K562 (cell line): ENCODE results near the gene TBX1. TPM values are rescaled to one million over a fixed set of nuclear protein-coding genes. Genes with fewer than 3 reads are reported as not detected.

ENCODE experiments used
- CHCHD3 ChIP-seq: fragments of 250-450 bp; sonication (Bioruptor Pico); IDR thresholded peaks from 2 replicates; pipeline ENCODE4 v2.1.2; 2022; ENCODE audit warnings: mild to moderate bottlenecking
- CSDE1 ChIP-seq, 2 experiments: fragments of 450-650 bp; IDR thresholded peaks; 2 replicates each; pipeline ENCODE4 v1.6.1; 2016; ENCODE audit warnings: mild to moderate bottlenecking in 1 of 2
- ELF1 ChIP-seq: fragments of 200-800 bp; sonication (Bioruptor generic); IDR thresholded peaks from 2 replicates; pipeline ENCODE4 v1.6.1; 2016; ENCODE audit warnings: missing genetic modification characterization, missing compliant biosample characterization
- FOXA1 ChIP-seq: fragments of 450-650 bp; IDR thresholded peaks from 2 replicates; pipeline ENCODE4 v1.6.1; 2016; ENCODE audit warnings: mild to moderate bottlenecking, borderline replicate concordance
- FOXJ3 ChIP-seq: sonication (generic); formaldehyde crosslinking; IDR thresholded peaks from 2 replicates; pipeline ENCODE4 v1.4.0; 2020; ENCODE audit warnings: mild to moderate bottlenecking, missing genetic modification reagents
- HMGN3 ChIP-seq: IDR thresholded peaks from 2 replicates; pipeline ENCODE4 v1.6.1; 2011; ENCODE audit warnings: borderline replicate concordance, low read depth, mild to moderate bottlenecking, mixed read lengths, low read length; ENCODE audit not compliant: insufficient read length; ENCODE audit errors: extremely low read depth
- IFI16 ChIP-seq: fragments of 250-450 bp; sonication (Bioruptor Pico); IDR thresholded peaks from 2 replicates; pipeline ENCODE4 v2.1.2; 2022; ENCODE audit warnings: mild to moderate bottlenecking, inconsistent platforms
- KDM4B ChIP-seq, 2 experiments: fragments of 450-650 bp in 1 of 2; sonication (generic) in 1 of 2; IDR thresholded peaks; 2 replicates each; pipeline ENCODE4 v1.6.1; 2016 to 2017; ENCODE audit warnings: borderline replicate concordance in 2 of 2, antibody characterized with exemption in 1 of 2, low read depth in 1 of 2, mild to moderate bottlenecking in 1 of 2
- MAZ ChIP-seq, 2 experiments: fragments of 450-650 bp in 1 of 2; sonication (generic) in 1 of 2; formaldehyde crosslinking; IDR thresholded peaks in 1 of 2; conservative IDR thresholded peaks in 1 of 2; 2 replicates each; pipeline versions ENCODE4 v1.4.0 to v1.5.0; 2020; ENCODE audit warnings: mild to moderate bottlenecking in 1 of 2, missing genetic modification reagents in 1 of 2
- NCOR1 ChIP-seq: fragments of 450-650 bp; IDR thresholded peaks from 2 replicates; pipeline ENCODE4 v1.6.1; 2016; ENCODE audit warnings: mild to moderate bottlenecking, moderate library complexity
- NUFIP1 ChIP-seq: fragments of 450-650 bp; IDR thresholded peaks from 2 replicates; pipeline ENCODE4 v1.6.1; 2018; ENCODE audit not compliant: partially characterized antibody
- POU5F1 ChIP-seq: fragments of 150-350 bp; IDR thresholded peaks from 2 replicates; pipeline ENCODE4 v1.6.1; 2014; ENCODE audit warnings: borderline replicate concordance, low read length, low read depth, mild to moderate bottlenecking; ENCODE audit not compliant: partially characterized antibody
- RAD21 ChIP-seq, 2 experiments: fragments of 250-450 bp in 1 of 2; fragments of 450-650 bp in 1 of 2; sonication (Bioruptor Pico) in 1 of 2; formaldehyde crosslinking in 1 of 2; IDR thresholded peaks in 1 of 2; conservative IDR thresholded peaks in 1 of 2; 2 replicates each; pipeline versions ENCODE4 v1.4.0 to v1.8.0; 2020 to 2022; ENCODE audit warnings: mild to moderate bottlenecking in 2 of 2, moderate library complexity in 1 of 2
- STAG1 ChIP-seq: sonication (generic); formaldehyde crosslinking; IDR thresholded peaks from 2 replicates; pipeline ENCODE4 v1.5.0; 2020; ENCODE audit warnings: missing genetic modification reagents, borderline replicate concordance
- TBP ChIP-seq: optimal IDR thresholded peaks from 2 replicates; pipeline ENCODE3; 2011; ENCODE audit warnings: low read depth, low read length, improper control_type of control experiment
- TEAD2 ChIP-seq: fragments of 450-650 bp; IDR thresholded peaks from 2 replicates; pipeline ENCODE4 v1.6.1; 2016; ENCODE audit warnings: missing genetic modification characterization, control low read depth, missing compliant biosample characterization
- TRIM28 ChIP-seq: fragments of 450-650 bp; IDR thresholded peaks from 2 replicates; pipeline ENCODE4 v1.6.1; 2017
- ZNF165 ChIP-seq: fragments of 250-450 bp; sonication (Bioruptor Pico); IDR thresholded peaks from 2 replicates; pipeline ENCODE4 v1.4.0; 2020; ENCODE audit warnings: borderline replicate concordance
- polyA plus RNA-seq, 8 experiments: library from polyadenylated mRNA; depleted of rRNA in 4 of 8; stranded (reverse) in 5 of 8; unstranded in 3 of 8; fragments of >200 nt; fragmentation: Nextera tagmentation in 2 of 8; fragmentation: Illumina TruSeq in 1 of 8; extraction: Ambion mirVana in 2 of 8; extraction: Trizol in 1 of 8; gene quantifications; 2 replicates each; pipeline versions ENCODE4 v1.2.1 to v1.2.3, GENCODE V29; 2011 to 2014; ENCODE audit warnings: inconsistent platforms in 1 of 8, missing spikeins in 1 of 8
- total RNA-seq, 7 experiments: library from RNA; depleted of rRNA in 6 of 7; stranded (reverse); fragments of >200 nt in 6 of 7; fragmentation: Illumina TruSeq in 2 of 7; extraction: Trizol in 2 of 7; gene quantifications; 2 replicates each; pipeline versions ENCODE4 v1.2.1 to v1.2.3, GENCODE V29; 2011 to 2021; ENCODE audit warnings: low replicate concordance in 1 of 7
- TF ChIP-seq, protein P1 (sequence below): fragments of 250-450 bp; sonication (Bioruptor Pico); IDR thresholded peaks from 2 replicates; pipeline ENCODE4 v1.4.0; 2020
- TF ChIP-seq, protein P2 (sequence below): fragments of 250-450 bp; sonication (Bioruptor Pico); IDR thresholded peaks from 2 replicates; pipeline ENCODE4 v1.4.0; 2020; ENCODE audit warnings: borderline replicate concordance

Gene TBX1
- total and polyA plus RNA-seq, 9 of the 15 experiments (the other 6 are each of a cell fraction or from before 2014, with no cell fraction given) = 0.07 to 35.0 (median 3.9) TPM

DNA sequence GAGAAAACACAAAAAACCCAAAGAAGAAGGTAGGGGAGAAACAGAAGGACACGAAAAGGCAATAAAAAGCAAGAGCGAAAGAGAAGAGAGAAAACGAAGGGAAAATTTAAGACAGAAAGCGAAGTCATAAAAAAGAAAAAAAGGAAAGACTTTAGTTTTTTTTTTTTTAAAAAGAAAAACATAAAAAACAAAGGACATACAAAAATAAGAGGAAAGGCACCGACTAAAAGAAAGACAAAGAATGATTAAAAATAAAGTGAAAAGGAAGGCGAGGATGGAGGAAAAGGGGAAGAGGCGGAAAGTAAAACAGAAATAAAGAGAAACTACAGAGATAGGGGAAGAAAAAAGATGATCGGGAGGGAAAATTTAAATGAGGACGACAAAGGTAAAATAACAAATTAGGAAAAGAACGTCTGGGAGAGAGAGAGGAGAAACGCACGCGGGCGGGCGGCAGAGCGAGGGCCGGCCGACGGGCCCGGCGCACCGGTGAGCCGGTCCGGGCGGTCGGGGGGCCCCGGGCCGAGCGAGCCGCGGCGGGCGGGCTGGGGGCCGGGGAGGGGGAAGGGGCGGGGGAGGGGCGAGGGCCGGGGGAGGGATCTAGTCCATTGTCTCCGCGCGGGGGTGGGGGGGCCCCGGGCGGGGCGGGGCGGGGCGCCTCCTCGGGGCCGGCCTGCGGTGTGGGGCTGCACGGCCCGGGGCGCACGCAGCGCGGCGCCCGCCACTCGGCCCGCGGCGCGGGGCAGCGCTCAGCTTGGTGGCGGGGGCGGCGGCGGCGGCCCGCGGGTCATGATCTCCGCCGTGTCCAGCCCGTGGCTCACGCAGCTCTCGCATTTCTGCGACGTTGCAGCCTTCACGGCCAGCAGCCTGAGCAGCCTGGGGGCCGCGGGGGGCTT lies at the start of gene TBX1 (continued):
- TF ChIP-seq, protein P1, sequence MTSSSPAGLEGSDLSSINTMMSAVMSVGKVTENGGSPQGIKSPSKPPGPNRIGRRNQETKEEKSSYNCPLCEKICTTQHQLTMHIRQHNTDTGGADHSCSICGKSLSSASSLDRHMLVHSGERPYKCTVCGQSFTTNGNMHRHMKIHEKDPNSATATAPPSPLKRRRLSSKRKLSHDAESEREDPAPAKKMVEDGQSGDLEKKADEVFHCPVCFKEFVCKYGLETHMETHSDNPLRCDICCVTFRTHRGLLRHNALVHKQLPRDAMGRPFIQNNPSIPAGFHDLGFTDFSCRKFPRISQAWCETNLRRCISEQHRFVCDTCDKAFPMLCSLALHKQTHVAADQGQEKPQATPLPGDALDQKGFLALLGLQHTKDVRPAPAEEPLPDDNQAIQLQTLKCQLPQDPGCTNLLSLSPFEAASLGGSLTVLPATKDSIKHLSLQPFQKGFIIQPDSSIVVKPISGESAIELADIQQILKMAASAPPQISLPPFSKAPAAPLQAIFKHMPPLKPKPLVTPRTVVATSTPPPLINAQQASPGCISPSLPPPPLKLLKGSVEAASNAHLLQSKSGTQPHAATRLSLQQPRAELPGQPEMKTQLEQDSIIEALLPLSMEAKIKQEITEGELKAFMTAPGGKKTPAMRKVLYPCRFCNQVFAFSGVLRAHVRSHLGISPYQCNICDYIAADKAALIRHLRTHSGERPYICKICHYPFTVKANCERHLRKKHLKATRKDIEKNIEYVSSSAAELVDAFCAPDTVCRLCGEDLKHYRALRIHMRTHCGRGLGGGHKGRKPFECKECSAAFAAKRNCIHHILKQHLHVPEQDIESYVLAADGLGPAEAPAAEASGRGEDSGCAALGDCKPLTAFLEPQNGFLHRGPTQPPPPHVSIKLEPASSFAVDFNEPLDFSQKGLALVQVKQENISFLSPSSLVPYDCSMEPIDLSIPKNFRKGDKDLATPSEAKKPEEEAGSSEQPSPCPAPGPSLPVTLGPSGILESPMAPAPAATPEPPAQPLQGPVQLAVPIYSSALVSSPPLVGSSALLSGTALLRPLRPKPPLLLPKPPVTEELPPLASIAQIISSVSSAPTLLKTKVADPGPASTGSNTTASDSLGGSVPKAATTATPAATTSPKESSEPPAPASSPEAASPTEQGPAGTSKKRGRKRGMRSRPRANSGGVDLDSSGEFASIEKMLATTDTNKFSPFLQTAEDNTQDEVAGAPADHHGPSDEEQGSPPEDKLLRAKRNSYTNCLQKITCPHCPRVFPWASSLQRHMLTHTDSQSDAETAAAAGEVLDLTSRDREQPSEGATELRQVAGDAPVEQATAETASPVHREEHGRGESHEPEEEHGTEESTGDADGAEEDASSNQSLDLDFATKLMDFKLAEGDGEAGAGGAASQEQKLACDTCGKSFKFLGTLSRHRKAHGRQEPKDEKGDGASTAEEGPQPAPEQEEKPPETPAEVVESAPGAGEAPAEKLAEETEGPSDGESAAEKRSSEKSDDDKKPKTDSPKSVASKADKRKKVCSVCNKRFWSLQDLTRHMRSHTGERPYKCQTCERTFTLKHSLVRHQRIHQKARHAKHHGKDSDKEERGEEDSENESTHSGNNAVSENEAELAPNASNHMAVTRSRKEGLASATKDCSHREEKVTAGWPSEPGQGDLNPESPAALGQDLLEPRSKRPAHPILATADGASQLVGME (CRISPR knock-in tag) = no peak
- peak; percentile 18 for TF ChIP-seq TBP
- TF ChIP-seq CSDE1 (IDR thresholded peaks at IDR 0.05) = peak in 1 of 2 experiments; percentile 90; a peak in 2 of 4 replicates
- no peak for TF ChIP-seq STAG1 (CRISPR knock-in tag)
- TF ChIP-seq RAD21 (CRISPR knock-in tag; conservative IDR thresholded peaks at IDR 0.05 in 1 of 2, IDR thresholded peaks at IDR 0.05 in 1 of 2) = peak in 1 of 2 experiments; percentile 55; a peak in 2 of 4 replicates
- TF ChIP-seq ZNF165 (CRISPR knock-in tag) = no peak
- TF ChIP-seq FOXJ3 = no peak
- TF ChIP-seq MAZ (CRISPR knock-in tag; conservative IDR thresholded peaks at IDR 0.05 in 1 of 2, IDR thresholded peaks at IDR 0.05 in 1 of 2) = peak in 1 of 2 experiments; percentile 45; a peak in 2 of 4 replicates
- no peak for TF ChIP-seq TEAD2 (tag)
- TF ChIP-seq POU5F1 = no peak
- TF ChIP-seq CHCHD3 (CRISPR knock-in tag) = no peak
- peak; percentile 27 for TF ChIP-seq HMGN3
- TF ChIP-seq NUFIP1 = no peak
- TF ChIP-seq TRIM28 = peak; percentile 74; the same call in 1 of the 2 replicates
- no peak for TF ChIP-seq ELF1 (tag)
- TF ChIP-seq, protein P2, sequence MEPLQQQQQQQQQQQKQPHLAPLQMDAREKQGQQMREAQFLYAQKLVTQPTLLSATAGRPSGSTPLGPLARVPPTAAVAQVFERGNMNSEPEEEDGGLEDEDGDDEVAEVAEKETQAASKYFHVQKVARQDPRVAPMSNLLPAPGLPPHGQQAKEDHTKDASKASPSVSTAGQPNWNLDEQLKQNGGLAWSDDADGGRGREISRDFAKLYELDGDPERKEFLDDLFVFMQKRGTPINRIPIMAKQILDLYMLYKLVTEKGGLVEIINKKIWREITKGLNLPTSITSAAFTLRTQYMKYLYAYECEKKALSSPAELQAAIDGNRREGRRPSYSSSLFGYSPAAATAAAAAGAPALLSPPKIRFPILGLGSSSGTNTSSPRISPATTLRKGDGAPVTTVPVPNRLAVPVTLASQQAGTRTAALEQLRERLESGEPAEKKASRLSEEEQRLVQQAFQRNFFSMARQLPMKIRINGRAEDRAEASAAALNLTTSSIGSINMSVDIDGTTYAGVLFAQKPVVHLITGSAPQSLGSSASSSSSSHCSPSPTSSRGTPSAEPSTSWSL (CRISPR knock-in tag) = no peak
- no peak for TF ChIP-seq IFI16 (CRISPR knock-in tag)
- no peak for TF ChIP-seq KDM4B (IDR thresholded peaks at IDR 0.05; ENCODE audit: borderline replicate concordance in 2 of 2, low read depth in 1 of 2)
- TF ChIP-seq NCOR1 = no peak
- TF ChIP-seq FOXA1 = no peak
